HG02642 (cell line): ENCODE measurements around the gene NCOA7.
"Not testable (repeated sequence)": the region's sequence is repeated elsewhere in the genome, so short reads cannot be mapped to it uniquely, and the experiment has no call there.

Source experiments
- ATAC-seq: cut with Tn5 transposase; IDR thresholded peaks from one replicate; pipeline ENCODE4 v1.9.1; 2021; ENCODE audit warnings: mild to moderate bottlenecking; ENCODE audit not compliant: unreplicated experiment, poor library complexity

The NCOA7 gene

GRCh38 chr6:125940247-125941041 is 149.7 kb downstream of the NCOA7 start:
- no peak for ATAC-seq

DNA sequence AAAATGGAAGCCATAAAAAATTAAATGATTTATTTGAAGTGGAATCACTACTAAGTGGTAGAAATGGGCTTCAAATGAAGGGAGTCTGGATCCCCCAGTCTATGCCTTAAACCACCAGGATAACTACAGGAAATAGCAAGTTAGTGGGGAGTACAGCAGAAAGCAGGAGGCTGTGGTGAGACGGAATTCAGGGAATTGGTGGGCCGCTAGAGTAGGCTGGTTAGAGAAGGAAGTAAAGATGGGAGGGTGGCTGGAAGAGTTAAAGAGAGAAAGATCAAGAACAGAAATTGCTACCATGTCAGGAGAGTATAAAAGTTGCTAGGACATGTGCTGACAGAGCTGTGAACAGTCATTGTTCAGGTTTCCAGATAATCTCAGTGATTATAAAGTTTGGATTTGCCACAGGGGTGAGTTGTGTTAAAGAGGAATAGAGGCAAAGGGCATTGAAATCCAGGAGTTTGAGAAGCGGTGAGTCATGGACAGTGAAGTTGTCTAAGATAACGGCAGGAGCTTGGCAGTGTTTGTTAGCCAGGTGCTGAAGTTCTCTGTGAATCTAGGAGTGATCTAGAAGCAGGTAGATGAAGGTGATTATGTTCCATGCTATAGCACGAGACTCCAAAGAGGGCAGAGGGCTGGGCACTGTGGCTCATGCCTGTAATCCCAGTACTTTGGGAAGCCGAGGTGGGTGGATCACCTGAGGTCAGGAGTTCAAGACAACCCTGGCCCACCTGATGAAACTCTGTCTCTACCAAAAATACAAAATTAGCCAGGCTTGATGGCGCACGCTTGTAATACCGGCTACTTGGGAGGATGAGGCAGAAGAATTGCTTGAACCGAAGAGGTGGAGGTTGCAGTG is 152.1 kb downstream of the NCOA7 start:
- no peak for ATAC-seq

DNA sequence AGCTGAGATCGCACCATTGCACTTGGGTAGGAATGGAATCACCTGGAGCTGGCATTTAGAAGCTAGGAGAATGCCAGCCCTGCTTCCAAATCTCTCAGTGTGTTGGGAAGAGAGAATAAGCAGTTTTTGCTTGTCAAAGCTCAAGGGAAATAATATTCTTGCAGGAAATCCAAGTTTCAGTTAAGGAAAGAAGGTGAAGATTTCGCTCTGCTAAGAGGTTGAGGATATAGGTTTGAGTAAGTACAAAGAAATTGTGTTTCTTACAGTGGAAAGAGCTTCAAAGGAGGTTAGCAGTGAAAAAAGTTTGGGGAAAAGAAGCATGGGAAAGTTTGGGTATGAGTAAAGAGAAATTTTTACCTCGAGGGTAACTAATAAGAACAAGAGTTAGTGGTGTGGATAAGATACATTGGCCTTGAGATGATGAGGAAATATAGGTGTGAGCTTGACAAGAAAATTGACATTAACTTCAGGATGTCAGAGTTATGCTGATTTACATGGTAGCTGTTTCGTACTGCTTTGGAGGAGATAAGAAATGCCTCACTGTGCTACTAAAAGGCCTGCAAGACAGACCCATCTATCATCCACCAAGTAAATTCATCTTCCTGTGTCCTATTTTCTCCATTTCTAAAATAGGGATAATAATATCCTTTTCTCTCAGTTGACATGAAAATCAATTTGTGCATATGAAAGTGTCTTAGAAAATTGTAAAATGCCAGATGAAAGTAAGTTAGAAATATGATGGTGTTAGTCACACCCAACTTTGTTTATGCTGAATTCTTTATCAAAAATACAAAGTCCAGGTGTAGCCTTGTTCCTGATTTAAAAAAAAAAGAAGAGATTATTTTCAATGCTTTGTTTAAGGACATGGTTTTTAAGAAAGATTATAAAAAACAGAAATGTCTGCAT is 153.0 kb downstream of the NCOA7 start:
- ATAC-seq = no peak

- ATAC-seq = no peak
Observed at GRCh38 chr6:125944434-125944816, 153.7 kb downstream of the NCOA7 start.

GRCh38 chr6:125944896-125945295 is 154.1 kb downstream of the NCOA7 start:
- ATAC-seq = no peak

DNA sequence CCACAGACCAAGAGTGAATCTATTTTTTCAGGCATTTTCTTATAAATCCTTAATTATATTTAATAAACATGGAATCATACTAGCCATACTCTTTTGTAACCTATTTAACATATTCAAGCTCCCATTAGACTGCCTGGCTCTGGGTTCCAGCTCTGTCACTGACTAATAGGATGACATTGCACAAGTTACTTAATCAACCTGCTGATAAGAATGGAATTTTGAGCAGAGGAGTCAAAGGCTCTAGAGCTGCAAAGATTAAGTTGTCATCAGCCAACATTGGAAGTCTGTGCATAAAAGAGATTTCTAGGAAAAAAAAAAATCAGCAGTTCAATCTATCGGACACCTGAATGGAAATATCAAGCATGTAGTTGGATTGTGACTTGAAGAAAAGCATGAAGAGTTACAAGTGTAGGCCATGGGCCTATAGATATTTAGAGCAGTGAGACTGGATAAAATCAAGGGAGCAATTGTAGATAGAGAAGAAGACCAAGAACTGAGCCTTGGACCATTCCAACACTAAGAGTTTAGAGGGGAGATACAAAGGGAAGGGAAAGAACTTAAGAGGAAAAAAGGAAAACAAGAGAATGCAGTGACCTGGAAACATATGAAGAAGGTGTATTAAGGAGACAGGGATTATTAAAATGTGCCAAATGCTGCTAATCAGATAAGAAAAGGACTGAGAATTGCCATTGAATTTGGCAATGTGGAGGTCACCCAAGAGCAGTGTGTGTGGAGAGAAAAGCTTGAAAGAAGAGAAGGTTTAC is 154.8 kb downstream of the NCOA7 start:
- no peak for ATAC-seq

DNA sequence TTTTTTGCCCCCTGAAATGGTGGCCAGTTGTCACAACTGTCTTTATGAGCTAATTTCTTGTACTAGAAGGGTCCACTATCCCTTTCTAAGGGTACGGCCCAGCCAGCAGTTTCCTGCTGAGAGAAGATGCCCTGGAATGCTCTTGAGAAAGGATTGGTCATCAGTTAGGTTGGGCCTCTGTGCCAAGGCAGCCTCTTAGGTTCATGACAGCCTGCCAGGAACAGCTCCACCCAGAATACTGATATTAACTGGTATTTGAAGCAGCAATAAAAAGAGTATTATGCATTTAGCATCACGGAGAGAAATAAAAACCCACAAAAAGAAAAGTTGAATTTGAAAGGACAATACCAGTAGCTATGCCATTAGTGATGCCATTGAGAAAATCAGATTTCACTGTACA is 156.9 kb downstream of the NCOA7 start:
- ATAC-seq = no peak

- ATAC-seq = no peak
Observed at GRCh38 chr6:125948455-125948854, 157.7 kb downstream of the NCOA7 start.

DNA sequence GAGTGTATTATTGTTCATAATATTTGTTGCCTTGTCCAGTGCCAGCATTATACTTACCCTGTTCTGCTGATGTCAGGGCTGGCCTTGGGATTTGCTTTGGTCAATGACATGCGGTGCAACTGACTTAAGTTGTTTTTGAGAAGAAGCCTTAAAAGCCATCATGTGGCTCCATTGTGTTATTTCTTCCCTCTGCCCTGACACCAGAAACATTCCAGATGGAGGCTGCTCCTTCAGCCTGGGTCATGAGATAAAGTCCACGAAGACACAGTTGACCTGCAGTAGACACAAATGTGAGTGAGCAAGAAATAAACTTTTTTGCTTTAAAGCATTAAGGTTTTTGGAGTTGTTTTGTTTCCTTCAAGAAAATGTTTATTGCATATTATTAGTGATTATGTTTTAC is 158.3 kb downstream of the NCOA7 start:
- no peak for ATAC-seq

GRCh38 chr6:125950293-125950692 is 159.5 kb downstream of the NCOA7 start:
- no peak for ATAC-seq

- not testable (repeated sequence) for ATAC-seq
Observed at GRCh38 chr6:125950716-125951115, 160.0 kb downstream of the NCOA7 start.

GRCh38 chr6:125951323-125951722 is 160.6 kb downstream of the NCOA7 start:
- ATAC-seq = no peak

GRCh38 chr6:125952764-125953501 is 162.2 kb downstream of the NCOA7 start:
- ATAC-seq = no peak

DNA sequence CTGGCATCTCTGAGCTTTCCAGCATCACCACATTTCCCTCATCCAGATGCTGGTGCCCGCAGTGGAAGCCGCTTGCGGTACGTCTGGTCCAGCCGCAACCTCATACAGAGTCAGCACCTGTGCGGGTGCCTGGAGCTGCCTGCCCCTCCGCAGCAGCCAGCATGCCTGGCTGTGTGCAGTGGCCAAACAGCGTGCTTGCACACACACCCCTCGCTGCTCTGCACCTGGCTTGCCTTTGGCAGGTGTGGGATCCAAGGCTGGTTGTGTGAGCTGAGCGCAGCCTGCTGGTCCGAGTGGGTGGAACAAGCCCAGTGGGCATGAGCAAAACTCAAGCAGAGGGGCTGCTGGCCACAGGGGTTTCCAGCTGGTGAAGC is 162.7 kb downstream of the NCOA7 start:
- no peak for ATAC-seq

DNA sequence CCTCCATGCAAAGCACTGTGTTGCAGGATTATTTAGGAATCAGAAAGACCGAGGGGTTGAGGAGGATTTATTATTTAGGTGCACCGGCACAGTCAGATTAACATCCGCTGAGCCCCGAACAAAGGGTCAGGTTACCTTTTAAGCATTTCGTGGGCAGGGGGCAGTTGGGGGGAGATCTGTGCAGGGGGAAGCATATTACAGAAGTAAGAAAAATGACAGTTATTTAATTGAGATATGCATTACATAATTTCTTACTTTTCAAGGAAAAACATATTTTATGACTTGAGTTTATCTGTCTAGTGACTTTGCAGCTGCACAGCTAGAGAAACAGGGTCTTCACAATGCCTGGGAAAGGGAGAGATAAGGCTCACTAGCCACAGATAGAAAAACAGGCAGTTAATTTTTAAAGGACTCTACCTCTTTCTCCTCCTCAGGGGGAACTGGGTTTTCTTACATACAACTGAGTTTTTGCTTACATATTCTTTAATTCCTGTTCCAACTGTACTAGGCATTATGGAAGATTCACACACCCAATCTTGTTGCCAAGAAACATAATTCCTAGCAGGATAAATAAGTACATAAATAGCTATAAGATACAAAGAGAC is 164.1 kb downstream of the NCOA7 start:
- ATAC-seq = no peak

- ATAC-seq = no peak
Observed at GRCh38 chr6:125955973-125956372, 165.2 kb downstream of the NCOA7 start.

DNA sequence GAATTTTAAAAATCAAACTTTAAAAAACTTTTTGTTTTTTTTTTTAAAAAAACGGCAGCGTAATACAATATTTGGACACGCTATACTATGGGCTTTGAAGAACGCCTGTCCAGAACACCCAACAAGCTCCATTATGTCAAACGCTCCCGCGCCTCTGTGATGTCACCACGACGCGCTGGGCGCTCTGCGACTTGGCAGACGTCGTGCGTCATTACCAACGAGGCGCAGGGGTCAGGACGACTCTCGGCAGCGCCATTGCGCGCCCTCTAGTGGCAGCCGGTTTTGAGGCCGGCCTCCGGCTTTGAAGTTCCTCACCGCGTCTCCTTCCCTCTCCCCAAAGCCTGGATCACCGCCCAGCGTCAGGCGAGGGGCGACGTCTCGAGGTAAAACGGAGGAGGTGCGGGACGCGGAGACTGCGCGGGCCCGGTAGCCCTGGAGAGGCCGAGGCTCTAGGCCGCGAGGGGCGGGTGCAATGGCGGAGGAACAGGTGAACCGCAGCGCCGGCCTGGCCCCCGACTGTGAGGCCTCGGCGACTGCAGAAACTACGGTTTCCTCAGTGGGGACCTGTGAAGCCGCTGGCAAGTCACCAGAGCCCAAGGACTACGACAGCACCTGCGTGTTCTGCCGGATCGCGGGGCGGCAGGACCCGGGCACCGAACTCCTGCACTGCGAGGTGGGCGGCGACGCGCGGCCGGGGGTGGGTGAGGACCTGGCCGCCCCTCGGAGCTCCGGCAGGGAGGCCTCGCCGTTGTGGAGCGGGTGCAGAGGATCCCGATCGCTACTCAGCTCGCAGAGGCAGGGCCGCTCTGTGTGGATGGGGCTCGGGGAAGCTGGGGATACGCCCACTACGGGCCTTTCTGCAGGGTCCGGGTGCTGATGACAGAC is 166.0 kb downstream of the NCOA7 start, which contains the start of gene HINT3:
Gene HINT3, plus strand, starts transcription at position 265 of the 885 bp plus-strand sequence. Its CDS starts 208 bp downstream, at position 473.
- peak; percentile 92 for ATAC-seq

- no peak for ATAC-seq
Observed at GRCh38 chr6:125957391-125957693, 166.6 kb downstream of the NCOA7 start.
